Smooth muscle cell (in vitro differentiated cells): ENCODE measurements around the gene TEX14. TPM values are rescaled to one million over a fixed set of nuclear protein-coding genes. Genes with fewer than 3 reads are reported as not detected.
"Not testable (repeated sequence)": the region's sequence is repeated elsewhere in the genome, so short reads cannot be mapped to it uniquely, and the experiment has no call there.

Experiments
- DNase-seq: peaks from one replicate; lab custom pipeline; 2025; ENCODE audit not compliant: unreplicated experiment; lab: John Stamatoyannopoulos, UW
- H2AFZ ChIP-seq: fragments of 200-600 bp; sonication (generic); 2 replicates; pipeline ENCODE4 v1.6.0; 2016; ENCODE audit warnings: antibody characterized with exemption, low read depth, mild to moderate bottlenecking
- H3F3A ChIP-seq: fragments of 200-600 bp; sonication (generic); 2 replicates; pipeline ENCODE4 v1.6.0; 2017; ENCODE audit warnings: antibody characterized with exemption, low read depth
- H3K27ac ChIP-seq: fragments of 200-600 bp; sonication (generic); 2 replicates; pipeline ENCODE4 v1.5.1; 2016; ENCODE audit warnings: low read depth, mild to moderate bottlenecking
- H3K27me3 ChIP-seq: fragments of 200-600 bp; sonication (generic); 2 replicates; pipeline ENCODE4 v1.6.1; 2016; ENCODE audit warnings: low read depth, mild to moderate bottlenecking
- H3K36me3 ChIP-seq: fragments of 200-600 bp; sonication (generic); 2 replicates; pipeline ENCODE4 v1.5.1; 2016; ENCODE audit warnings: low read depth
- H3K4me1 ChIP-seq: fragments of 200-600 bp; sonication (generic); 2 replicates; pipeline ENCODE4 v1.5.1; 2016; ENCODE audit warnings: low read depth
- H3K4me2 ChIP-seq: fragments of 200-600 bp; sonication (generic); 2 replicates; pipeline ENCODE4 v1.6.0; 2016; ENCODE audit warnings: mild to moderate bottlenecking
- H3K4me3 ChIP-seq: fragments of 200-600 bp; sonication (generic); 2 replicates; pipeline ENCODE4 v1.5.1; 2016; ENCODE audit warnings: mild to moderate bottlenecking
- H3K79me2 ChIP-seq: fragments of 200-600 bp; sonication (generic); 2 replicates; pipeline ENCODE4 v1.6.0; 2016; ENCODE audit warnings: low read depth, mild to moderate bottlenecking
- H3K9ac ChIP-seq: fragments of 200-600 bp; sonication (generic); 2 replicates; pipeline ENCODE4 v1.6.0; 2016; ENCODE audit warnings: low read depth
- H3K9me3 ChIP-seq: fragments of 200-600 bp; sonication (generic); replicated peaks from 2 replicates; pipeline ENCODE4 v1.5.1; 2016; ENCODE audit warnings: low read depth
- H4K20me1 ChIP-seq: fragments of 200-600 bp; sonication (generic); 2 replicates; pipeline ENCODE4 v1.6.0; 2016; ENCODE audit warnings: low read depth
- WGBS: methylation state at CpG from one replicate; pipeline ENCODE4 v1.1.7; 2016; ENCODE audit warnings: low lambda C conversion rate; 5-methylcytosine and 5-hydroxymethylcytosine counted together
- polyA plus RNA-seq: library from polyadenylated mRNA; unstranded; fragments of >200 nt; fragmentation: Nextera tagmentation; extraction: Ambion mirVana; gene quantifications from 2 replicates; pipeline ENCODE4 v1.2.1, GENCODE V29; 2016
- total RNA-seq: library from RNA; depleted of rRNA; stranded (reverse); fragments of >200 nt; gene quantifications from 2 replicates; pipeline ENCODE4 v1.2.3, GENCODE V29; 2014
- TF ChIP-seq, protein P1 (sequence below): fragments of 200-600 bp; sonication (generic); IDR thresholded peaks from 2 replicates; pipeline ENCODE4 v1.5.1; 2017; ENCODE audit warnings: borderline replicate concordance, mild to moderate bottlenecking, antibody characterized with exemption; ENCODE audit not compliant: insufficient read depth, poor library complexity, severe bottlenecking

The TEX14 gene
- total and polyA plus RNA-seq, 2 experiments from 2014 or later = 0.04 TPM; not detected in 1

DNA sequence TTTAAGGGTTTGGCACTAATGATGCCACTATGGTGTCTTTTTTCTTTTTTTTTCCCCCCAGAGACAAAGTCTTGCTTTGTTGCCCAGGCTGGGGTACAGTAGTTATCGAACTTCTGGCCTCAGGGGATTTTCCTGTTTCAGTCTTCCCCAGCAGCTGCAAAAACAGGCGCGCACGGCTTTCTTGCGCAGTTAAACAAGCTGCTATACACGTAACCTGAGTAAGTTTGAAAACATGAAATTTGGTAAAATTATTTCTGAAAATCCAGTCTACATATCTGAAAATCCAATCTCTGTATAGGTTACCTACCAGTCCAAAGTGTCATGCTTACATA lies 11.8 kb downstream of the TEX14 start:
- TF ChIP-seq, protein P1, sequence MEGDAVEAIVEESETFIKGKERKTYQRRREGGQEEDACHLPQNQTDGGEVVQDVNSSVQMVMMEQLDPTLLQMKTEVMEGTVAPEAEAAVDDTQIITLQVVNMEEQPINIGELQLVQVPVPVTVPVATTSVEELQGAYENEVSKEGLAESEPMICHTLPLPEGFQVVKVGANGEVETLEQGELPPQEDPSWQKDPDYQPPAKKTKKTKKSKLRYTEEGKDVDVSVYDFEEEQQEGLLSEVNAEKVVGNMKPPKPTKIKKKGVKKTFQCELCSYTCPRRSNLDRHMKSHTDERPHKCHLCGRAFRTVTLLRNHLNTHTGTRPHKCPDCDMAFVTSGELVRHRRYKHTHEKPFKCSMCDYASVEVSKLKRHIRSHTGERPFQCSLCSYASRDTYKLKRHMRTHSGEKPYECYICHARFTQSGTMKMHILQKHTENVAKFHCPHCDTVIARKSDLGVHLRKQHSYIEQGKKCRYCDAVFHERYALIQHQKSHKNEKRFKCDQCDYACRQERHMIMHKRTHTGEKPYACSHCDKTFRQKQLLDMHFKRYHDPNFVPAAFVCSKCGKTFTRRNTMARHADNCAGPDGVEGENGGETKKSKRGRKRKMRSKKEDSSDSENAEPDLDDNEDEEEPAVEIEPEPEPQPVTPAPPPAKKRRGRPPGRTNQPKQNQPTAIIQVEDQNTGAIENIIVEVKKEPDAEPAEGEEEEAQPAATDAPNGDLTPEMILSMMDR = no peak
- H3K36me3 ChIP-seq = no peaks in the 10 kb centered on the region
- H3F3A ChIP-seq = no peaks in the 10 kb centered on the region
- H2AFZ ChIP-seq = no peak overlapping the region
- no peak for DNase-seq
- H3K9me3 ChIP-seq = no peaks in the 10 kb centered on the region
- no peak overlapping the region for H3K27ac ChIP-seq
- H4K20me1 ChIP-seq = no peaks in the 10 kb centered on the region
- H3K27me3 ChIP-seq = no peaks in the 10 kb centered on the region
- H3K79me2 ChIP-seq = no peaks in the 10 kb centered on the region
- 70% methylated on average over 6 of the region's 6 CpGs for WGBS
- H3K4me2 ChIP-seq = no peak overlapping the region
- H3K4me3 ChIP-seq = no peak overlapping the region
- H3K9ac ChIP-seq = no peak overlapping the region
- H3K4me1 ChIP-seq = no peaks in the 10 kb centered on the region

DNA sequence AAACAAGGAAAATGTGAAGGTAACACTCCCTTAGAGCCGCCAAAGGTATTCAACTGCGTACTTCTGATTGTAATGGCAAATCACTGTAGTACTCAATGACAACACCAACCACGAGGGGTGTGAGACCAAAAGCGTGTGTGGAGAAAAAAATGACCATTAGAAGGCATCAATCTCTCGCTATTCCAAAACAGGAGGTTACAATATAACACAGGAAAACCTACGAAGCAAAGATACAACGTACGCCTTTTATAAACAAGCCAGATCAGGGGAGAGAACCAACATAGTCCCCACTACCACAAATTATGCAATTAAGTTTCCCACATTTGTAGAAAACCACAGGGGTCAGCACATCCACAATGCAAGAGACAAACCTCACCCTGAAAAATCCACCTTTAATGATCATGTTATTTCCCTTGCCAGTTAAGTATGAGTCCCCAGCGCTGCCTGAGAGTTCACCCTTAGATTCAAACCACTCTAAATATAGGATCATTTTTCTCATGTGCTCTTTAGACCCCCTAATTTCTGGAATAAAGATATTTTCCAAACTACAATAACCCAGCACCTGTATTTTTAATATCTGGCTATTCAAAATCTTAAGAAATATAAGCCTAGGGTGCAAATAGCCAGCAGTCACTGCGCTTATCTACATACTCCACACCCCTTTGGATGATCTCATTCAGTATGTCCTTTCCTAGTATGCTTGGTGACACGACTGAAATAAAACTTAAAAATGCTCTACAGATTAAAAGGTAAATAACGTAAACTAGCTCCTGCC lies 12.4 kb downstream of the TEX14 start:
- no peak overlapping the region for H3K4me3 ChIP-seq
- no peaks in the 10 kb centered on the region for H4K20me1 ChIP-seq
- no peaks in the 10 kb centered on the region for H3K4me1 ChIP-seq
- H3K36me3 ChIP-seq = no peaks in the 10 kb centered on the region
- no peaks in the 10 kb centered on the region for H3K79me2 ChIP-seq
- H3K27me3 ChIP-seq = no peaks in the 10 kb centered on the region
- no peaks in the 10 kb centered on the region for H3K9me3 ChIP-seq
- TF ChIP-seq, protein P1 = no peak
- no peak overlapping the region for H3K9ac ChIP-seq
- no peak overlapping the region for H3K4me2 ChIP-seq
- no peak overlapping the region for H3K27ac ChIP-seq
- DNase-seq = no peak
- 57% methylated on average over 12 of the region's 12 CpGs for WGBS
- no peak overlapping the region for H2AFZ ChIP-seq
- H3F3A ChIP-seq = no peaks in the 10 kb centered on the region

DNA sequence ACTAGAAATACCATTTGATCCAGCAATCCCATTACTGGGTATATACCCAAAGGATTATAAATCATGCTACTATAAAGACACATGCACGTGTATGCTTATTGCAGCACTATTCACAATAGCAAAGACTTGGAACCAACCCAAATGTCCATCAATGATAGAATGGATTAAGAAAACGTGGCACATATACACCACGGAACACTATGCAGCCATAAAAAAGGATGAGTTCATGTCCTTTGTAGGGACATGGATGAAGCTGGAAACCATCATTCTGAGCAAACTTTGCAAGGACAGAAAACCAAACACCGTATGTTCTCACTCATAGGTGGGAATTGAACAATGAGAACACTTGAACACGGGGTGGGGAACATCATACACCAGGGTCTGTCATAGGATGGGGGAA lies 13.6 kb downstream of the TEX14 start:
- not testable (repeated sequence) for H3F3A ChIP-seq, H3K79me2 ChIP-seq, H3K4me3 ChIP-seq, H3K9ac ChIP-seq, H3K27ac ChIP-seq, DNase-seq, H3K36me3 ChIP-seq, H4K20me1 ChIP-seq, H2AFZ ChIP-seq, H3K9me3 ChIP-seq, H3K4me1 ChIP-seq, H3K4me2 ChIP-seq, H3K27me3 ChIP-seq
- 96% methylated on average over 5 of the region's 5 CpGs for WGBS

DNA sequence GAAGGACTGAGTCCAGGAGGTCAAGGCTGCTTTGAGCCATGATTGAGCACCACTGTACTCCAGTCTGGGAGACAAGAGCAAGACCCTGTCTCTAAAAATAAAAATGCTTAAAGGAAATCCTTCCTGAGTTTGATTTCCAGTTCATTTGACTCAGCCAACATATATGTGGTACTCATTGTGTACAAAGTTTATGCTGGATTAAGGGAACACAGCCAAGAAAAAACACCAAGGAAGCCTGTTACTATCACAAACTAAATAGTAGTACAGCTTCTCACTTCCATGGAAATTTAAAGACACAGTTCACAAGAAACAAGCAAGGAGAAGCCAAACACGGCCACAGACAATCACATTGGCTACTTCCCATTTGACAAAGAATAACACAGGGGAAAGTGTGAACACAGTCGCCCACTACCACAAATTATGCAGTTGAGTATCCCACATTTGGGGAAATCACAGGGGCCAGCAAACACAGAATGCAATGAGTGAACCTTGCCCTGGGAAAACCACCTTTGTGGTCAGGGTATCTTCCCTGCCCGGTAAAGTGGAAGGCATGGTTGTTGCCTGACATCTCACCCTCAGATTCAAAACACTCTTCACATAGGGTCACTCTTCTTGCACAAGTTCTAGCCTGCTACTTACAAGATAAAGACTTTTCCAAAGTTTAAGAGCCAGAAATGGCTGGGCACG lies 14.5 kb downstream of the TEX14 start:
- no peak overlapping the region for H3K9ac ChIP-seq
- no peak overlapping the region for H3K4me2 ChIP-seq
- no peaks in the 10 kb centered on the region for H4K20me1 ChIP-seq
- H3K27ac ChIP-seq = no peak overlapping the region
- H3K4me3 ChIP-seq = no peak overlapping the region
- no peaks in the 10 kb centered on the region for H3K27me3 ChIP-seq
- TF ChIP-seq, protein P1 = no peak
- no peak overlapping the region for H2AFZ ChIP-seq
- H3F3A ChIP-seq = no peaks in the 10 kb centered on the region
- DNase-seq = no peak
- no peaks in the 10 kb centered on the region for H3K9me3 ChIP-seq
- no peaks in the 10 kb centered on the region for H3K4me1 ChIP-seq
- H3K79me2 ChIP-seq = no peaks in the 10 kb centered on the region
- 93% methylated on average over 4 of the region's 4 CpGs for WGBS
- no peaks in the 10 kb centered on the region for H3K36me3 ChIP-seq
